NCI-H1048 (cell line): ENCODE measurements around the gene FOXN4.

Experiments used
- DNase-seq: peaks from one replicate; lab custom pipeline; 2025; lab: John Stamatoyannopoulos, UW

Gene FOXN4

GRCh38 chr12:109279525-109279924 lies 29.6 kb downstream of the FOXN4 start:
- no peak for DNase-seq

GRCh38 chr12:109278912-109279311 lies 30.2 kb downstream of the FOXN4 start:
- no peak for DNase-seq

GRCh38 chr12:109277899-109278762 lies 31.0 kb downstream of the FOXN4 start:
- no peak for DNase-seq

- DNase-seq, result no peak
These were observed 31.7 kb downstream of the FOXN4 start for GRCh38 chr12:109277255-109277898.

GRCh38 chr12:109276160-109276559 lies 32.9 kb downstream of the FOXN4 start:
- DNase-seq, result no peak

- no peak for DNase-seq
These were observed 33.9 kb downstream of the FOXN4 start for GRCh38 chr12:109275173-109275572.

GRCh38 chr12:109274381-109274780 lies 34.7 kb downstream of the FOXN4 start:
- no peak for DNase-seq

- DNase-seq, result no peak
These were observed 35.7 kb downstream of the FOXN4 start for GRCh38 chr12:109273354-109273753.

GRCh38 chr12:109271418-109271817 lies 37.7 kb downstream of the FOXN4 start:
- no peak for DNase-seq

- DNase-seq, result no peak
These were observed 38.6 kb downstream of the FOXN4 start for GRCh38 chr12:109270494-109270893.

GRCh38 chr12:109269428-109269827 lies 39.7 kb downstream of the FOXN4 start:
- DNase-seq, result no peak

- no peak for DNase-seq
These were observed 40.2 kb downstream of the FOXN4 start for GRCh38 chr12:109268896-109269295.

- no peak for DNase-seq
These were observed 41.7 kb downstream of the FOXN4 start for GRCh38 chr12:109267361-109267760.

GRCh38 chr12:109266106-109266879 lies 42.8 kb downstream of the FOXN4 start:
- no peak for DNase-seq

- no peak for DNase-seq
These were observed 44.0 kb downstream of the FOXN4 start for GRCh38 chr12:109264943-109265650.

GRCh38 chr12:109264095-109264942 lies 44.8 kb downstream of the FOXN4 start:
- DNase-seq, result peak; percentile 52

GRCh38 chr12:109263439-109263838 lies 45.6 kb downstream of the FOXN4 start:
- DNase-seq, result no peak

- DNase-seq, result no peak
These were observed 47.1 kb downstream of the FOXN4 start for GRCh38 chr12:109261939-109262338.

GRCh38 chr12:109261087-109261486 lies 48.0 kb downstream of the FOXN4 start:
- DNase-seq, result no peak

GRCh38 chr12:109259545-109259895 lies 49.6 kb downstream of the FOXN4 start:
- DNase-seq, result no peak
